SU-DHL-6 (cell line): ENCODE results near the gene PRR20G.

Experiments used
- H2AFZ ChIP-seq: fragments of 200-600 bp; sonication (generic); 2 replicates; pipeline ENCODE4 v1.6.1; 2014; ENCODE audit warnings: low read depth, mild to moderate bottlenecking, moderate library complexity, mixed read lengths, antibody characterized with exemption, low read length; ENCODE audit not compliant: severe bottlenecking
- H3F3A ChIP-seq: fragments of 200-600 bp; shearing (Covaris generic); 2 replicates; pipeline ENCODE4 v1.6.0; 2016; ENCODE audit warnings: antibody characterized with exemption, mild to moderate bottlenecking; ENCODE audit not compliant: insufficient read depth
- H3K27ac ChIP-seq: fragments of 200-600 bp; sonication (generic); 2 replicates; pipeline ENCODE4 v1.5.1; 2016; ENCODE audit warnings: low read depth, mild to moderate bottlenecking, low read length, moderate library complexity, mixed read lengths
- H3K27me3 ChIP-seq: fragments of 200-600 bp; sonication (generic), shearing (Covaris generic); 2 replicates; pipeline ENCODE4 v1.6.0; 2014; ENCODE audit warnings: mild to moderate bottlenecking, low read length
- H3K36me3 ChIP-seq: fragments of 200-600 bp; sonication (generic); 2 replicates; pipeline ENCODE4 v1.6.1; 2014; ENCODE audit warnings: mild to moderate bottlenecking, low read length, mixed read lengths
- H3K4me2 ChIP-seq: fragments of 300-600, 200-600 bp; shearing (Covaris generic), sonication (generic); 2 replicates; pipeline ENCODE4 v1.6.0; 2014; ENCODE audit warnings: low read length, low read depth, mild to moderate bottlenecking; ENCODE audit not compliant: poor library complexity, severe bottlenecking
- H3K4me3 ChIP-seq: fragments of 200-600 bp; sonication (generic); 2 replicates; pipeline ENCODE4 v1.5.1; 2014; ENCODE audit warnings: antibody characterized with exemption, low read length, mild to moderate bottlenecking, mixed read lengths; ENCODE audit not compliant: insufficient read depth, poor library complexity, severe bottlenecking
- H3K79me2 ChIP-seq: fragments of 200-600 bp; sonication (generic); 2 replicates; pipeline ENCODE4 v1.6.1; 2014; ENCODE audit warnings: mild to moderate bottlenecking, low read length, moderate library complexity; ENCODE audit not compliant: insufficient read depth
- H3K9ac ChIP-seq: fragments of 200-600 bp; sonication (generic); 2 replicates; pipeline ENCODE4 v1.7.0; 2014; ENCODE audit warnings: mild to moderate bottlenecking, low read length
- H3K9me2 ChIP-seq: fragments of 200-600 bp; sonication (generic); replicated peaks from 2 replicates; pipeline ENCODE4 v1.6.1; 2014; ENCODE audit warnings: low read length; ENCODE audit not compliant: insufficient read depth
- H3K9me3 ChIP-seq: fragments of 200-600 bp; sonication (generic); 2 replicates; pipeline ENCODE4 v1.6.1; 2014; ENCODE audit warnings: low read length, mixed read lengths; ENCODE audit not compliant: insufficient read depth
- H4K20me1 ChIP-seq: fragments of 200-600 bp; sonication (generic); 2 replicates; pipeline ENCODE4 v1.6.1; 2014; ENCODE audit warnings: low read depth, mild to moderate bottlenecking, antibody characterized with exemption, low read length, moderate library complexity, mixed read lengths
- CTCF ChIP-seq: fragments of 200-600 bp; sonication (generic); IDR thresholded peaks from one replicate; pipeline ENCODE4 v1.5.1; 2017; ENCODE audit warnings: antibody characterized with exemption, mild to moderate bottlenecking, low read length, moderate library complexity; ENCODE audit not compliant: insufficient read depth, poor library complexity, severe bottlenecking
- EZH2phosphoT487 ChIP-seq: fragments of 200-600 bp; sonication (generic), shearing (Covaris generic); conservative IDR thresholded peaks from 2 replicates; pipeline ENCODE4 v1.6.1; 2018; ENCODE audit warnings: mild to moderate bottlenecking, antibody characterized with exemption, low read length, moderate library complexity, mixed read lengths

The PRR20G gene

GRCh38 chr3:127304121-127304744, 16.4 kb upstream of the PRR20G start:
- TF ChIP-seq EZH2phosphoT487 (no peak), CTCF (no peak)
- Histone ChIP-seq H3F3A (no peaks in the 10 kb centered on the region), H3K27ac (no peak overlapping the region), H4K20me1 (no peaks in the 10 kb centered on the region), H3K9ac (no peak overlapping the region), H3K27me3 (no peaks in the 10 kb centered on the region), H3K4me3 (no peak overlapping the region), H3K4me2 (no peak overlapping the region), H3K36me3 (no peaks in the 10 kb centered on the region), H3K9me2 (no peaks in the 10 kb centered on the region), H2AFZ (no peak overlapping the region), H3K9me3 (no peaks in the 10 kb centered on the region), H3K79me2 (no peaks in the 10 kb centered on the region)

GRCh38 chr3:127299276-127299675, 11.4 kb upstream of the PRR20G start:
- no peaks in the 10 kb centered on the region for H4K20me1 ChIP-seq
- no peak overlapping the region for H2AFZ ChIP-seq
- no peak overlapping the region for H3K27ac ChIP-seq
- H3K4me2 ChIP-seq: no peak overlapping the region
- H3K9me3 ChIP-seq: no peaks in the 10 kb centered on the region
- H3F3A ChIP-seq: no peaks in the 10 kb centered on the region
- no peaks in the 10 kb centered on the region for H3K27me3 ChIP-seq
- H3K36me3 ChIP-seq: no peaks in the 10 kb centered on the region
- H3K9me2 ChIP-seq: no peaks in the 10 kb centered on the region
- TF ChIP-seq CTCF (no peak), EZH2phosphoT487 (no peak)
- H3K4me3 ChIP-seq: no peak overlapping the region
- no peak overlapping the region for H3K9ac ChIP-seq
- no peaks in the 10 kb centered on the region for H3K79me2 ChIP-seq

GRCh38 chr3:127296959-127297358, 9.1 kb upstream of the PRR20G start:
- Histone ChIP-seq H3K4me2 (no peak overlapping the region), H2AFZ (no peak overlapping the region), H3K9me2 (no peaks in the 10 kb centered on the region), H3F3A (no peaks in the 10 kb centered on the region), H3K27me3 (no peaks in the 10 kb centered on the region), H3K9me3 (no peaks in the 10 kb centered on the region), H3K36me3 (no peaks in the 10 kb centered on the region), H4K20me1 (no peaks in the 10 kb centered on the region), H3K79me2 (no peaks in the 10 kb centered on the region), H3K27ac (no peak overlapping the region), H3K4me3 (no peak overlapping the region), H3K9ac (no peak overlapping the region)
- TF ChIP-seq EZH2phosphoT487 (no peak), CTCF (no peak)
